Trophoblast cell (in vitro differentiated cells and primary cell): ENCODE data around the gene TSPO.
A peak's percentile ranks its signal among the peaks of the same experiment; 100 is the strongest.

Source experiments
- DNase-seq, 2 donors: peaks; one replicate each; pipeline ENCODE4 v3.0.0-alpha.2; 2016
- H2AFZ ChIP-seq: 2 replicates; pipeline ENCODE4 v1.6.1; 2013; ENCODE audit warnings: low read length, moderate library complexity, mild to moderate bottlenecking; ENCODE audit not compliant: insufficient read depth, poor library complexity
- H2AK5ac ChIP-seq: 2 replicates; pipeline ENCODE4 v1.6.1; 2013; ENCODE audit warnings: mild to moderate bottlenecking, low read length
- H2BK120ac ChIP-seq: 2 replicates; pipeline ENCODE4 v1.6.1; 2013; ENCODE audit warnings: low read length, mild to moderate bottlenecking, moderate library complexity; ENCODE audit not compliant: insufficient read depth, poor library complexity
- H2BK12ac ChIP-seq: 2 replicates; pipeline ENCODE4 v1.6.1; 2013; ENCODE audit warnings: mild to moderate bottlenecking, low read length, moderate library complexity
- H2BK5ac ChIP-seq: 2 replicates; pipeline ENCODE4 v1.6.1; 2013; ENCODE audit warnings: low read length, low read depth, moderate library complexity, mild to moderate bottlenecking; ENCODE audit not compliant: poor library complexity
- H3K14ac ChIP-seq: 2 replicates; pipeline ENCODE4 v1.6.1; 2013; ENCODE audit warnings: mild to moderate bottlenecking, low read length
- H3K18ac ChIP-seq: 2 replicates; pipeline ENCODE4 v1.6.1; 2013; ENCODE audit warnings: mild to moderate bottlenecking, low read length
- H3K23ac ChIP-seq: 2 replicates; pipeline ENCODE4 v1.6.1; 2013; ENCODE audit warnings: low read length
- H3K27ac ChIP-seq: 2 replicates; pipeline ENCODE4 v1.5.1; 2013; ENCODE audit warnings: low read depth, mild to moderate bottlenecking, inconsistent platforms, low read length, moderate library complexity
- H3K27me3 ChIP-seq: 2 replicates; pipeline ENCODE4 v1.6.1; 2013; ENCODE audit warnings: inconsistent platforms, mild to moderate bottlenecking, low read length, moderate library complexity; ENCODE audit not compliant: insufficient read depth
- H3K36me3 ChIP-seq, 2 experiments: 1 replicate in 1 of 2; 2 replicates in 1 of 2; pipeline ENCODE4 v1.6.1; 2013; ENCODE audit warnings: low read length in 2 of 2, mild to moderate bottlenecking in 2 of 2, moderate library complexity in 1 of 2; ENCODE audit not compliant: insufficient read depth in 2 of 2, control insufficient read depth in 1 of 2
- H3K4ac ChIP-seq: 2 replicates; pipeline ENCODE4 v1.6.1; 2013; ENCODE audit warnings: low read depth, mild to moderate bottlenecking, low read length, moderate library complexity
- H3K4me1 ChIP-seq, 2 experiments: 1 replicate in 1 of 2; 2 replicates in 1 of 2; pipeline ENCODE4 v1.6.1; 2013; ENCODE audit warnings: low read length in 2 of 2, mild to moderate bottlenecking in 2 of 2, moderate library complexity in 1 of 2; ENCODE audit not compliant: insufficient read depth in 2 of 2, control insufficient read depth in 1 of 2
- H3K4me2 ChIP-seq: 2 replicates; pipeline ENCODE4 v1.6.1; 2013; ENCODE audit warnings: inconsistent platforms, mild to moderate bottlenecking, low read length, moderate library complexity
- H3K4me3 ChIP-seq: 2 replicates; pipeline ENCODE4 v1.5.1; 2013; ENCODE audit warnings: mild to moderate bottlenecking, low read depth, low read length, inconsistent platforms
- H3K79me1 ChIP-seq: one replicate; pipeline ENCODE4 v1.6.1; 2013; ENCODE audit warnings: low read length
- H3K79me2 ChIP-seq: 2 replicates; pipeline ENCODE4 v1.6.1; 2013; ENCODE audit warnings: low read length, mild to moderate bottlenecking; ENCODE audit not compliant: control insufficient read depth, insufficient read depth, poor library complexity
- H3K9ac ChIP-seq: 2 replicates; pipeline ENCODE4 v1.6.1; 2013; ENCODE audit warnings: mild to moderate bottlenecking, low read length
- H3K9me3 ChIP-seq: 2 replicates; pipeline ENCODE4 v1.6.1; 2013; ENCODE audit warnings: low read depth, mild to moderate bottlenecking, control low read depth, inconsistent platforms, low read length; ENCODE audit not compliant: insufficient read depth
- H4K12ac ChIP-seq: 2 replicates; pipeline ENCODE4 v1.6.1; 2013; ENCODE audit warnings: low read depth, mild to moderate bottlenecking, low read length, moderate library complexity
- H4K8ac ChIP-seq: 2 replicates; pipeline ENCODE4 v1.6.1; 2013; ENCODE audit warnings: low read depth, mild to moderate bottlenecking, low read length, moderate library complexity
- H4K91ac ChIP-seq: one replicate; pipeline ENCODE4 v1.6.1; 2013; ENCODE audit warnings: low read depth, mild to moderate bottlenecking, low read length, moderate library complexity
- WGBS: extraction: QIAGEN DNeasy Blood & Tissue Kit; methylation state at CpG from one replicate; pipeline ENCODE4 v1.1.7; 2013; ENCODE audit warnings: missing lambda C conversion rate; ENCODE audit not compliant: insufficient read length, insufficient coverage; ENCODE audit errors: extremely low coverage; 5-methylcytosine and 5-hydroxymethylcytosine counted together

The TSPO gene

GRCh38 chr22:43128928-43129424 lies 22.4 kb upstream of the TSPO start:
- Histone ChIP-seq H4K12ac (no peak overlapping the region), H3K14ac (no peak overlapping the region), H2BK12ac (no peak overlapping the region), H3K9me3 (no peaks in the 10 kb centered on the region), H3K79me1 (peaks cover 8% of the 10 kb centered on the region), H2AFZ (no peak overlapping the region), H3K23ac (no peak overlapping the region), H3K4me3 (no peak overlapping the region), H2BK5ac (no peak overlapping the region), H3K9ac (no peak overlapping the region), H3K27me3 (no peaks in the 10 kb centered on the region), H3K27ac (no peak overlapping the region), H4K91ac (no peak overlapping the region), H3K4ac (no peak overlapping the region), H3K4me1 (peaks cover 13 to 24% of the 10 kb centered on the region in 2 experiments), H4K8ac (no peak overlapping the region), H3K79me2 (no peaks in the 10 kb centered on the region), H3K4me2 (no peak overlapping the region), H2BK120ac (no peak overlapping the region), H2AK5ac (no peak overlapping the region), H3K18ac (no peak overlapping the region), H3K36me3 (peaks cover 14 to 17% of the 10 kb centered on the region in 2 experiments)
- DNase-seq = peak in 1 of 2 donors; percentile 26
- WGBS = no CpG with 5 or more reads among the region's 20 CpGs

- no peak overlapping the region for H3K23ac ChIP-seq
- H4K8ac ChIP-seq = no peak overlapping the region
- WGBS = no CpG with 5 or more reads among the region's 16 CpGs
- H3K4ac ChIP-seq = no peak overlapping the region
- H3K4me3 ChIP-seq = peak overlapping the region; percentile 1
- H2BK5ac ChIP-seq = no peak overlapping the region
- no peak overlapping the region for H4K91ac ChIP-seq
- no peak overlapping the region for H2BK120ac ChIP-seq
- H3K79me1 ChIP-seq = peaks cover 8% of the 10 kb centered on the region
- H3K36me3 ChIP-seq = peaks cover 20 to 22% of the 10 kb centered on the region in 2 experiments
- H2AK5ac ChIP-seq = no peak overlapping the region
- H3K9me3 ChIP-seq = peaks cover 2% of the 10 kb centered on the region
- H3K9ac ChIP-seq = no peak overlapping the region
- H3K79me2 ChIP-seq = no peaks in the 10 kb centered on the region
- H3K27ac ChIP-seq = no peak overlapping the region
- H3K27me3 ChIP-seq = no peaks in the 10 kb centered on the region
- no peak overlapping the region for H3K18ac ChIP-seq
- no peak overlapping the region for H2AFZ ChIP-seq
- H3K14ac ChIP-seq = no peak overlapping the region
- no peak overlapping the region for H4K12ac ChIP-seq
- peaks cover 13 to 24% of the 10 kb centered on the region in 2 experiments for H3K4me1 ChIP-seq
- H3K4me2 ChIP-seq = no peak overlapping the region
- no peak for DNase-seq
- no peak overlapping the region for H2BK12ac ChIP-seq
These were observed 21.6 kb upstream of the TSPO start for GRCh38 chr22:43129426-43130425.

- Histone ChIP-seq H2AFZ (no peak overlapping the region), H3K4ac (no peak overlapping the region), H3K9ac (no peak overlapping the region), H4K91ac (no peak overlapping the region), H3K27me3 (no peaks in the 10 kb centered on the region), H3K79me1 (peaks cover 6% of the 10 kb centered on the region), H3K14ac (no peak overlapping the region), H3K4me1 (peaks cover 5 to 13% of the 10 kb centered on the region in 2 experiments), H3K79me2 (no peaks in the 10 kb centered on the region), H2AK5ac (peak overlapping the region; percentile 4), H2BK12ac (no peak overlapping the region), H3K36me3 (peaks cover 34 to 36% of the 10 kb centered on the region in 2 experiments), H4K12ac (no peak overlapping the region), H3K23ac (no peak overlapping the region), H3K4me2 (no peak overlapping the region), H3K18ac (no peak overlapping the region), H4K8ac (no peak overlapping the region), H3K4me3 (no peak overlapping the region), H3K9me3 (peaks cover 2% of the 10 kb centered on the region), H3K27ac (no peak overlapping the region), H2BK5ac (no peak overlapping the region), H2BK120ac (no peak overlapping the region)
- no peak for DNase-seq
- no CpG with 5 or more reads among the region's 17 CpGs for WGBS
These were observed 19.4 kb upstream of the TSPO start for GRCh38 chr22:43131773-43132501.

GRCh38 chr22:43133401-43133800 lies 18.0 kb upstream of the TSPO start:
- Histone ChIP-seq H2AK5ac (no peak overlapping the region), H3K18ac (no peak overlapping the region), H3K4me1 (peaks cover 0 to 2% of the 10 kb centered on the region in 2 experiments), H3K36me3 (peaks cover 42 to 47% of the 10 kb centered on the region in 2 experiments), H2BK5ac (no peak overlapping the region), H3K14ac (no peak overlapping the region), H3K27ac (peak overlapping the region; percentile 7), H4K91ac (no peak overlapping the region), H3K23ac (no peak overlapping the region), H3K9me3 (peaks cover 2% of the 10 kb centered on the region), H3K9ac (no peak overlapping the region), H3K79me1 (no peaks in the 10 kb centered on the region), H3K4me3 (no peak overlapping the region), H4K8ac (no peak overlapping the region), H3K79me2 (no peaks in the 10 kb centered on the region), H4K12ac (no peak overlapping the region), H2AFZ (no peak overlapping the region), H3K4me2 (no peak overlapping the region), H3K4ac (no peak overlapping the region), H2BK12ac (no peak overlapping the region), H3K27me3 (no peaks in the 10 kb centered on the region), H2BK120ac (no peak overlapping the region)
- no peak for DNase-seq
- WGBS = no CpG with 5 or more reads among the region's 9 CpGs
